GM18951 (cell line): ENCODE measurements around the gene IQGAP3.
A peak's percentile ranks its signal among the peaks of the same experiment; 100 is the strongest.

Experiments
- POLR2A ChIP-seq: IDR thresholded peaks from 4 replicates; pipeline ENCODE4 v1.6.1; 2011; ENCODE audit warnings: mild to moderate bottlenecking; ENCODE audit not compliant: insufficient read length, insufficient read depth; ENCODE audit errors: extremely low read depth
- in situ Hi-C: fragments of 300-500 bp; cut with MboI; formaldehyde crosslinking; loops from one replicate; pipeline ENCODE4 v1.12.0; 2022; ENCODE audit warnings: low sequenced_read_pairs, mixed read lengths, inconsistent platforms; ENCODE audit not compliant: unreplicated experiment

IQGAP3 gene

DNA sequence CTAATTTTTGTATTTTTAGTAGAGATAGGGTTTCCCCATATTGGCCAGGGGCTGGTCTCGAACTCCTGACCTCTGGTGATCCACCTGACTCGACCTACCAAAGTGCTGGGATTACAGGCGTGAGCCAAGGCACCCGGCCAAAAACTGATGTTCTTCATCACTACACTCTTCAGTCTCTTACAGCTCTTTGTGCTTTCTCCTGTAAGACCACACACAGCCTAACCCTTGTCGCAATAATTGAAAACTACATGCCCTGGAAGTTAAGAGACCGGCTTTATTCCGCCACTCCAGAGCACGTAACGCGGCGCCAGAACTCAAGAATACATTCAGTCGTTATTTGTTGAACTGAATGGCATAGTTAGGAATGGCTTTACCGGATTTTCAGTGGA lies 28.4 kb upstream of the IQGAP3 start:
- no peak for TF ChIP-seq POLR2A
- in situ Hi-C loops, result no loop called here

- in situ Hi-C loops, result no loop called here
Observed at GRCh38 chr1:156599811-156600210, 27.4 kb upstream of the IQGAP3 start.

DNA sequence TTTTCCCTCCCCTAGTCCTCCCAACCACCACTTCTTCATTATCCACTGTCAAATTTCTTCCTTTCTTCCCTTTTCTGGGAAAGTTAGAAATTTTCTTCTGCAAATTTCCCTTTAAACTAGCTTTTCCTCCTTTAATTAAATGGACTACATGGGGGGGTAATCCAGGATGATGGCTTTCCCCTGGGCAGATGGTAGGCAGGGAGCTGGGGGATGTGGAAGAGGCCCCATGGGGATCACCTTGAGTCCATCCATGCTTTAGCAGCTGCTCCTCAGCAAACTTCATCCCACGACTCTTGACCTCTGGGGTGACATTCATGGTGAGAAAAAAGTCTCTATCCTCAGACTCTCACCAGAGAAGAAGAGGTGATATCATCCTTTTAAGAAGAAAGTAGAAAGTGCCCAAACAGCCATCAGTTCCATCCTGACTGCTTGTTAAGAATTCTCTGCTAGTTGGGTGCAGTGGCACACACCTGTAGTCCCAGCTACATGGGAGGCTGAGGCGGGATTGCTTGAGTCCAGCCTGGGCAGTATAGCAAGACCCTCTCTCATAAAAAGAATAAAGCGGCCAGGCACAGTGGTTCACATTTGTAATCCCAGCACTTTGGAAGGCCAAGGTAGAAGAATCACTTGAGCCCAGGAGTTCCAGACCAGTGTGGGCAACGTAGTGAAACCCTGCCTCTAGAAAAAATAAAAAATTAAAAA lies 26.5 kb upstream of the IQGAP3 start:
- no peak for TF ChIP-seq POLR2A
- in situ Hi-C loops, result no loop called here

More at GRCh38 chr1:156599811-156600210, 27.4 kb upstream of the IQGAP3 start:
- TF ChIP-seq POLR2A, result no peak

DNA sequence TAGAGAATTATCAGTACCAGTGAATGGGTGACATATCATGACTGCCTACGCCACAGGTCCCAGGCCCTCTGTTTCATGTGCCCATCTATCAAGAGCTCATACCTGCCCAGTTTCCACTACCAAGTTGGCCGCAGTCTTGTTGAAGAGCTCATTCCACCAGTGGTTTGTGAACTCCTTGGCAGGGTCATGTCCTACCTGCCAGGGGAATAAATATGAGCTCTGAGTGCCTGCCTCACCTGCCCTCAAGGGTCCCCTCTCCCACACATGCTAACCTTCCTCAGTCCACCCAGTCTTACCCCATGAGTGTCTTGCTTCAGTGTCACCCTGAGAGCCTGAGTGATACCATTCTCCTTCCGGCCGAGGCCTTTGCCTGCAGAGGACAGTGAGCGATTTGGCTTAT lies 25.8 kb upstream of the IQGAP3 start:
- in situ Hi-C loops, result no loop called here
- TF ChIP-seq POLR2A, result no peak

DNA sequence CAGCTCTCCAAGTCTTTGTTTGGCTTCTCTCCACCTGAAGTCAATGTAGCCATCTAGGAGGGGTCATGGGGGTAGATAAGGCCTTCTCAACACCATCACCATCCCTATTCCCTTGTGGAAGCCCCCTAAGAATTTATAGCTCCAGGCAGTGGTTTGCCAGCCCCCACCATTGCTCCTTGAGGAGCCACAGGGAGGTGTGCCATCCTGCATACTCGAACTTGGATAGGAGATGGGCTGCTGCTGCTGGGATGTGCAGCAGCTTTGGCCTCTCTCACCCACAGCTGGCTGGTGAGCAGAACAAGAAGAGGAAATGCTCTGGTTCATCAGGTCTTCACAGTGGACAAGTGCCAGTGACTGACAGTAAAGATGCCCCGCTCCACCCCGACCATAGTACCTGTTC lies 24.1 kb upstream of the IQGAP3 start:
- in situ Hi-C loops, result no loop called here

GRCh38 chr1:156595016-156595415 lies 22.7 kb upstream of the IQGAP3 start:
- TF ChIP-seq POLR2A, result no peak
- in situ Hi-C loops, result no loop called here

More for the DNA sequence above, 24.1 kb upstream of the IQGAP3 start:
- no peak for TF ChIP-seq POLR2A

DNA sequence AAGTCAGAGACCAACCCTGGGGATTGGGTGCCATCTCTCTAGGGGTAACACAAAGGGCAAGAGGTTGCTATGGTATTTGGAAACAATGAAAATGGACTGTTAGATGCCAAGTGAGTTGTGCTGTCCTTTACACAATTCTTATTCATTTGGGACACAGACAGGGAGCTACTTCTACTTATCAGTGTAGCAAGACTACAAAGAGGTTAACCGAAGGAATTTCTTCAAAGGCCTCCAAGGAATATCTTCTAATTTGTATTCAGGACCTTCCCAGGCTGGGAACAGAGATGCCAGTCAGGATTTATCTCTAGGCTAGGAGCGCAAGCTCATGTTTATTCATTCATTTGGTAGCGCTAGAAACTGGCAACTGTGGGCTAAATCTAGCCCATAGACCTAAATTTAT lies 21.8 kb upstream of the IQGAP3 start:
- no peak for TF ChIP-seq POLR2A
- in situ Hi-C loops, result no loop called here

DNA sequence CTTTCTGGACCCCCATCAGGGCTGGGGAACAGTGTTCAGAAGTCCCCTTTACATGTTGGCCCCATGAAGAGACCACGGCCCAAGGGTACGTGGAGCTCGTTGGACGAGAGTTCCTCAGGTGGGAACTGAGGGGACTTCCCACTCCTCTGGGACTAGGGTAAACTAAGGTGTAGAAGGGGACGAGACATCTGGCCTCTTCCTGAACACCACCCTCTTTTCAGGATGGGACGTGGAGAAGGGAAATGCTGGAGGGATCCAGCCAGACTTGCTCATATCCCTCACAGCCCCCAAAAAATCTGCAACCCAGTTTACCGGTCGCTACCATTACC lies 21.3 kb upstream of the IQGAP3 start:
- TF ChIP-seq POLR2A, result no peak
- in situ Hi-C loops, result no loop called here

GRCh38 chr1:156592910-156593660 lies 20.7 kb upstream of the IQGAP3 start:
- in situ Hi-C loops, result no loop called here
- no peak for TF ChIP-seq POLR2A

DNA sequence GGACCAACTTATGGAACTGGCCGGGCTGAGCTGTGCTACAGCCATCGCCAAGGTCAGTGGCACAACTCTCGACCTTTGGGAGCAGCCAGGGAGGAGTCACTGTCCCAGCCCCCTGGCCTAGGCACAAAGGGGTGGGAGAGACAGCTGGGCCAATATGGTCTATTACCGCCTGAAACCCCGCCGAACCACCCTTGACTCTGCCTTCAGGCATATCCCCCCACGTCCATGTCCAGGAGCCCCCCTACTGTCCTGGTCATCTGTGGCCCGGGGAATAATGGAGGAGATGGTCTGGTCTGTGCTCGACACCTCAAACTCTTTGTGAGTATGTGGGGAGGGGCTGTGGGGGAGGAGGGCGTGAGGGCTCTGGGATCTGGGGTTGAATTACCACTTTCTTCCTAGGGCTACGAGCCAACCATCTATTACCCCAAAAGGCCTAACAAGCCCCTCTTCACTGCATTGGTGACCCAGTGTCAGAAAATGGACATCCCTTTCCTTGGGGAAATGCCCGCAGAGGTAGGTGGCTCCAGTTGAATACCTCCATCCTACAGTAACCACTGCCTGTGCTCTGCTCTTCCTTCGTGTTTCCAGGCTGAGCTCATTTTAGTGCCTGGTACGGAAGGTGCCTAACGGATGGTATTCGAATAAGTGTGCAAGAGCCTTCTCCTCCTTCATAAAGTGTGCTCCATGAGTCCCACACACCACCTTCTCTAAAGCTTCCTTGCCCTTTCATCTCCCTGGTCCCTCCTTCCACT lies 20.0 kb upstream of the IQGAP3 start:
- in situ Hi-C loops, result no loop called here
- no peak for TF ChIP-seq POLR2A

DNA sequence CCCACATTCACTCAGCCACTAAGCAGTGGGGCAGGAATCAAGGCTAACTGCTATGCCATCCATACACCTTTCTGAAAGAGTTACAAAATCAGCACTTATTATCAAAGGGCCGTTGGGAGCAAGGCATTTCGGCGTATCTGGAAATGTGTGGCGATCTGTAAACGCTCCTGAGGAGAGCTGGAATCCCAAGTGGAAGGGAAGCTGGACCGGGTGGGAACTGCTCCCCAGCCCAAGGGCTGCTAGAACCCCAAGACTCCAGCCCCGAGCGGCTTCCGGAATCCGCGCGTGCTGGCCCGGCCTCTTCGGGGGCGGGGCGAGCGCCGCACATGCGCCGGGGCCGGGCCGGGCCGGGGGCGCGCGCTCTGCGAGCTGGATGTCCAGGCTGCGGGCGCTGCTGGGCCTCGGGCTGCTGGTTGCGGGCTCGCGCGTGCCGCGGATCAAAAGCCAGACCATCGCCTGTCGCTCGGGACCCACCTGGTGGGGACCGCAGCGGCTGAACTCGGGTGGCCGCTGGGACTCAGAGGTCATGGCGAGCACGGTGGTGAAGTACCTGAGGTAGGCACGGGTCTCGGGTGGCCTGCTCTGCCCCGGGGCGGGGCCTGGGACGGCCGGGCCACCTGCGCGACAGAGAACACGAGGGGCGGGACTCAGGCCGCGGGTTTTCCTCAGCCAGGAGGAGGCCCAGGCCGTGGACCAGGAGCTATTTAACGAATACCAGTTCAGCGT lies 19.2 kb upstream of the IQGAP3 start, which contains the start of gene NAXE:
NAXE (plus strand) TSS at position 345 of the 726 bp plus-strand sequence; CDS start at position 374, 29 bp downstream.
- TF ChIP-seq POLR2A, result peak; percentile 96
- in situ Hi-C loops, result no loop called here

DNA sequence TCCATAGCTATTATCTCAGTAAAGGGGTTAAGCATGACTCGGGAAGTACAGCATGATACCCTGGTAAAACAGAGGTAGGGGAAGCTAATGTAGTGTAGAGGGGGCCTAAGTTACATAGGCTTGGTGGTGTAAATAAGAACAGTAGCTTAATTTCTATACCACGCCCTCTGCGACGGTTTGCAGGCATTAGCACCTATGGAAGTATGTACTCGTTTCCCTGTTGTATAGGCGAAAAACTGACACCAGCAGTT lies 18.7 kb upstream of the IQGAP3 start:
- in situ Hi-C loops, result no loop called here
- no peak for TF ChIP-seq POLR2A
